HG03432 (cell line): ENCODE measurements around the gene TSHZ2.

Source experiments
- ATAC-seq: cut with Tn5 transposase; IDR thresholded peaks from one replicate; pipeline ENCODE4 v1.9.1; 2021; ENCODE audit warnings: mild to moderate bottlenecking, moderate library complexity; ENCODE audit not compliant: unreplicated experiment

TSHZ2 gene

DNA sequence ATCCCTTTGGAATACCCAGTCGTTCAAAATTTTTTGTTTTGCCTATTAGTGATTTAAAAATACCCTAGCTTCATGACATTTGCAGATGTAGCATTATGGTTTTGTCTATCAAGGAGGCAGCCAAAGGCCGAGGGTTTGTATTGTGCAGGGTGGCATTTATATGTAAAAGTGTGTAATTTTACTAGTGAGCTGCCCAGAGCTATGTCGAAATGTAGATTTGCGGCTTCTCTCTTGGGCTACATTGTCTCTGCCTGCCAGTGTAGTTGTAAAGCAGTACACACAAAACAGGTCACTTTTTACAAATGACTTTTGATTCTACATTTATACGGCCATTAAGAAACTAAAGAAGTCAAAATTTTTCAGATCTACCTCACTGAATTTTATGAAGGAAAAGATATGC lies 87.7 kb downstream of the TSHZ2 start:
- ATAC-seq, result no peak

DNA sequence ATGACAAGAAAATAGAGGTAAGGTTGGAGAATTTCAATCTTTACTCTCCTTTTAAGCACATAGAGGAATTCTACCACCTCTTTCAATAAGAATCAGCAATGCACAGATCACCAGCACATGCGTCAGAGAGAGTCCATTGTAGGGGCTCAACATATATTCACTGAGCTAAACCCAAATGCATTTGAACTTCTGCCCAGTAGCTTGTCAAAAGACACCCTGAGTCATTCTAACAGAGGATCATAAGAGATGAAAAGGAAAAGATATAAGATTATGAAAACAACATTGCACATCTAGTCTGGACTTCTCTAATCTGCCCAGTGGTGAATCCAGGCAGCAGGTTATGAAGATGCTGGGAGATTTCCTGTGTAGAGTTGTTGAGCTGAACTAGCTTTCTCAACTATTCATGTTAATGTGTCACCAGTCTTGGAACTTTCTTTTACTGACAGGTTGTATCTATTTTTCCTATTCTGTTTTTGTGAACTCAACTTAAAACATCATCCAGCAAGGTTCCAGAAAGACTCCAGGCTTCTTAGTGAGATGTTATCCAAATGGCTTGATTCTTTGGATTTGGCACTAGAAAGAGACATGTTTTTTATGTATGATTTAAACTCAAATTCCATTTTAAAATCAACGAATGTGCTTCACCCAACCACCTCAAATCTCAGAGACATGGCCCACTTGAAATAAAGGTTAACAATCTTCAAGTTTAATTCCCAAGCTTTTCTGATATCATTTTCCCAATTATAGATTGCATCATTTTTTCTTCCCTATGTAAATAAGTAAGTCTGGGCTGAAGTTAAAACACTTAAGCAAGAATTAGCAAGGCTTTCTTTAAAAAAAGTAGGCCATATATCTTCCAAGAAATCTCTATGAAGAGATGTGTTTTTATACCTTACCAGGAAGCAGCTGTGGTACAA lies 89.3 kb downstream of the TSHZ2 start:
- no peak for ATAC-seq

DNA sequence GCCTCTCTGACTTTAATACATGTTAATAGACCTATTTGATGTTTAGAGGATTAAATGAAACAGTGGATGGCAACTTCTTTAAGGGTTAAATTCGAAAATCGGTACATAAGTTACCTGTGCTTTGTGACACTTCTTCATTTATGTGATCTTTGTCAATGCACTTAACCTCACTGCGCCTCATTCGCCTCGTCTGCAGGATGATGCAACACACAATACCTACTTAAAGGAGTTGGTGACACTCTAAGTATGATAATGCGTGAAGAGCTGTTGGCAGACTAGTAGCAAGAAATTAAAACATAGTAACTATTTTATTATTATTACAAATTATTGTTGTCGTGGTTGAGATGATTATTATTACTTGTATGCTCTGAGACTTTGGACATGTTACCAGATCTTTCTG lies 92.8 kb downstream of the TSHZ2 start:
- no peak for ATAC-seq

DNA sequence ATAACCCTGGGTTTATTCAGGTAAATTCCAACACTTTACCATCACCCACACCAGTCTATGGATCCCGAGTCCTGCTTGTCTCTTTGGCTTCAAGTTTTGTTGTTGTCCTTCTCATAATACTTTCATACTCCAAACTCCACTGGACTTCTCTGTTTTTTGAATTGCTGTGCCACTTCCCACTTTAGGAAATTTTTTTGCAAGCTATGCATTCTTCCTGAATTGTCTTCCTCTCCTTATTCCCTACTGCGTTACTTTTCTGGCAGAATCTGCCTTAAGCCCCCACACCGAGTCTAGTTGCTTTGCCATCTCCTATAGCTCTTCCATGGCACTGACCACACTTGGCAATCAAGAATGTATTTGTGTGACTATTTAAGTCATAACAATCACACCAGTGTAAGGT lies 96.1 kb downstream of the TSHZ2 start:
- no peak for ATAC-seq

DNA sequence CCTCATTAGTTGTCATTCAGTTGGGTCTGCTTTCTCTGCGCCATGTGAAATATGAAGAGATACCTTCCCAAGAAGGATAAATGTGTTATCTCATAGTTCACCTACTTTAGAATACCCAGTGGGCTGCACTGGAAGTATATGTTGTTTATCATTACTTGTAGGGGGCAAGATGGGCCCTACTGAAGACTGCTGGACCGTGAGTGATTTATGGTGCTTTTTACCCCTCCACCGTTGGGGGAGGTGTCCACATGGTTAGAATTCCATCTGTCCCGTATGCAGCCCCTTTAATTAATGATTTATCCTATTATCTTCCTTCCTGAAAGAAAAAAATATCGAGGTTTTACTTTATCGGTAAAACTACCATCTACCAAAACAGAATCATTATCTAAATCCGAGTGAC lies 97.0 kb downstream of the TSHZ2 start:
- ATAC-seq, result no peak

DNA sequence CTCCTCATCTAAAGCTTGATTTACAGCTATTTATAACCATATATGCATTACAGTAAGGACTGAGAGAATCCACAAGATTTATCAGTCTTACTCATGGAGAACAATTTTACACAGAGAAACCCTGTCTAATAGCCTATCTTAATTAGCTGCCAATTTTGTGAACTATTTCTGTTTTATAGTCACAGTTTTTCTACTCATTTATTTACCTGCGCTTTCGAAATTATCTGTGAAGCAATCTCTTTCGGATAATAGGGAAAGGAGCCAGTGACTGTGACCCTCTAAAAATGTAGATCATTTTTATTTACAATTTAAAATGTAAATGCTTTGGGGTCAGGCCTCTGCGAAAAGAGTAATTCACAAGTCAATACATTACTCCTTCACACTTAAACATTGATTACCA lies 98.1 kb downstream of the TSHZ2 start:
- ATAC-seq, result no peak

DNA sequence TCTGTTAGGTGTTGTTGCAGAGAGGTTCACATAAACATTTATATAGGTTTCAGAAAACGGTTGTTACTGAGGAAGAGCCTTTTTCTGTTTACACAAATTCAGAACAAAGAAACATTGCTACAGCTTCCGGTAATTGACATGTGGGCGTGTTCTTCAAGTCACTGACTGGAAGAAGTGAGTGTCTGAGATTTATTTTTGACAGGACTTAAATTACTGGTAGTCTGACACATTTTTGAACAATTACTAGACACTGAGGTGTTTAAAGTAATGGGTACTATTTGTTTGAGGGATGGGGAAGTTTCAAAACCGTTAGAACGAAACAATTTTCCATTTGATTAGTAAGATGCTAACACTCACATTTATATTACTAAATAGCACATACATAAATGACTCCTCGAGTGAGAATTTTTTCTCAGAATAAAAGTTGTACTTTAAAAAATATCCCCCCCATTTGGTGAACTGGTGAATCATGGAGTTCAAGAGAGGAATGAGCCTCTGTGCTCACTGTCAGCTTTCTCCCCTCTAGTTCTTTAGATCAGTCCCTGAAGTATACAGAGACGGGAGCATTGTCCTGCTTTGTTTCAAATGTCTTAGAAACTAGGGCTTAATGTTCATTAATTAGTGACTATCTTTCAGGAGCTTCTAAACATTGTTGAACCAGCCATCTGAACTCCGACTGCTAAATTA lies 98.7 kb downstream of the TSHZ2 start:
- no peak for ATAC-seq

DNA sequence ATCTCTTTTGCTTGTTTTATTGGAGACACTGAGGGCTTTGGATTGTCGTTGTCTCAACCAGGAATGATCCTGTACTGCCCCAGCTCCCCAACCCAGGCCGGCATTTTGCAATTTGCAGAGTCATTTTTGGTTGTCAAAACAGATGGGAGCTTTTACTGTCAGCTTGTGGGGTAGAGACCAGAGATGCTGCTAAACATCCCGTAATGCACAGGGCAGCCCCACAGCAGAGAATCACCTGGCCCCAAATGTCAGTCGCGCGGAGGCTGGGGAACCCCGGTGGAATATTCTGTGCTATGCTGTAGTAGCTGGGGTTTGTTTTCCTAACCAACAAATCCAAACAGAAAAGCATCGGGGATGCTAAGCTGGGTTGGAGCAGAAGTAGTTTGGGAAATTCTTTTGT lies 99.7 kb downstream of the TSHZ2 start:
- no peak for ATAC-seq

DNA sequence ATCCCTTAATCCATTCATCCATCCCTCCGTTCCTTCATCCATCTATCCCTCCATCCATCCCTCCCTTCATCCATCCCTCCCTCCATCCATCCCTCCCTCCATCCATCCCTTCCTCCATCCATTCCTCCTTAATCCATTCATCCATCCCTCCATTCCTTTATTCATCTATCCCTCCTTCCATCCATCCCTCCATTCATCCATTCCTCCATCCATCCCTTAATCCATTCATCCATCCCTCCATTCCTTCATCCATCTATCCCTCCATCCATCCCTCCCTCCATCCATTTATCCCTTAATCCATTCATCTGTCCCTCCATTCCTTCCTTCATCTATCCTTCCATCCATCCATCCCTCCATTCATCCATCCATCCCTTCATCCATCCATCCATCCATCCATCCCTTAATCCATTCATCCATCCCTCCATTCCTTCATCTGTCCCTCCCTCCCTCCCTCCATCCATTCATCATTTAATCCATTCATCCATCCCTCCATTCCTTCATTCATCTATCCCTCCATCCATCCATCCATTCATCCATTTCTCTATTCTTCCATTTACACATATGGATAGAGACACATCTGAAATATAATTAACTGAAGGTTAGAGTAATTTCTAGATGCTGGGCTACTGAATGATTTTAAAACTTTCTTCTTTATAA lies 100.9 kb downstream of the TSHZ2 start:
- no peak for ATAC-seq

DNA sequence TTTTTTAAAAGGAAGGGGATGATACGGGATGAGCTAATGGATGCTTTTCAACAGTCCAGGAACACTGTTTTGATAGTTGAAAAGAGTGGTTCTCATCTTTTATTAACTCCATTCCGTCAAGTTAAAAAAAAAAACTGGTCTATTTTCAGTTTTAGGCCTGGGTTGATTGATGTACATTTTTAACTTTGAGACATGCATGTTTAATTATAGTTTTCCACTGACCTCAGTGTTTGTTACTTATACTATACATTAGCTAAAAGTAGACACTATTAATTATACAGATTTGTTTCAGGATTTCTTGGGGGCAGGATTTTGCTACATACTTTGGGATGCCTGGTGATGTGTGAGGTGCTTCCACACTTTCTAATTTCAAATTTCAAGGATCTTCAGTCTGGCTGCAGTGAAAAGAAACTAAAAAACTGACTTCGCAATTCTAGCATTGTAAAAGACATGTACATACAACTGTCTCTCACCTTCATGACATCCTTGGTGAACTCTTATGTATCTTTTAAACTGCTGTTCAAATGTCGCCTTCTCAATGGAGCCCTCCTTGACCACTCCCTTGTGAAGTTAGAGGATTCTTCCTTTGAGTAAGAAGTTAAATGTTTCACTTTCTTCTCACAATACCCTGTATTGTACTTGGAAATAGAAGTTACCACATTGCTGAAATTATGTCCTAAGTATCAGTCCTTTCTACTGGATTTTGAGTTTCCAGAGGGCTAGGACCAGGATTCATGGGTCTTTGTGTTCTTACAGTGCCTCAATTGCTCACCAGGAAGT lies 101.7 kb downstream of the TSHZ2 start:
- no peak for ATAC-seq

DNA sequence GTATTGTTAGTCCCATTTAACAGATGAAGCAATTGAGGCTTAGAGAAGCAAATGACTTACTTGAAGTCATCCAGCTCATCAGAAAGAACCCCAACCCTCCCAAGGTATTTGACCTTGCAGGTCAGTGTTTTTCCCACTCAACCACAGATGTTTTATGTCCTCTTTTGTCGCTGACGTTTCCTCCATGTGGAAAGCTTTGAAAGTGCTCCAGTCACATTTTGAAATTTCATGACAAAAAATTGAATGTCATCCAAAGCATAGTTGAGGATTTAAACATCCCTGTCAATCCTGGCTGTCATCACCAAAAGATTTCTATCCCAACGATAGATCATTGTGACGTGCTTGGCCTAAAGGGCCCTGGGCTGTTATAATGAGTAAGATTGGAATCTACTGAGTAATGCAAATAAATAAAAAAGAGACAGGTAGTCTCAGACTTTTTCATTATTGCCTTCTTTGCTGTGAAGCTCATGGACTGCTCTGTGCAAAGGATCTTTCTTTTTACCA lies 102.7 kb downstream of the TSHZ2 start:
- ATAC-seq, result no peak

DNA sequence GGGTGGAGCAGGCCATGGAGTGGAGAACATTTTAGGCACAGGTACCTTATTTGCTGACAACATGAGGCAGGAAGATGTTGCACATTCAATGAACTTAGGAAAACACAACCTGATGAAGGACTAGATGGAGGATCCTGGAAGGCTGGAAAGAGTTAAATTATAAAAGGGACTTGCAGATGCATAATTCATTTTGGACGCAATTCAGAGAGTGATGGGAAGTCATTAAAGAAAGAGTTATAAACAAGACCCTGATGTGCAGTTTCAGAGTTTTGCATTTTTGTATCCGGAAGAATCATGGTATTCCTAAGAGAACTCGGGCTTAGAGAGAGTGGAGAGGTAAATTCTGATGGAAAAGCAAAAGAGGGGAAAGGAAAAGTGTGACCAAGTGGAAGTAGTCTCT lies 104.5 kb downstream of the TSHZ2 start:
- ATAC-seq, result no peak

DNA sequence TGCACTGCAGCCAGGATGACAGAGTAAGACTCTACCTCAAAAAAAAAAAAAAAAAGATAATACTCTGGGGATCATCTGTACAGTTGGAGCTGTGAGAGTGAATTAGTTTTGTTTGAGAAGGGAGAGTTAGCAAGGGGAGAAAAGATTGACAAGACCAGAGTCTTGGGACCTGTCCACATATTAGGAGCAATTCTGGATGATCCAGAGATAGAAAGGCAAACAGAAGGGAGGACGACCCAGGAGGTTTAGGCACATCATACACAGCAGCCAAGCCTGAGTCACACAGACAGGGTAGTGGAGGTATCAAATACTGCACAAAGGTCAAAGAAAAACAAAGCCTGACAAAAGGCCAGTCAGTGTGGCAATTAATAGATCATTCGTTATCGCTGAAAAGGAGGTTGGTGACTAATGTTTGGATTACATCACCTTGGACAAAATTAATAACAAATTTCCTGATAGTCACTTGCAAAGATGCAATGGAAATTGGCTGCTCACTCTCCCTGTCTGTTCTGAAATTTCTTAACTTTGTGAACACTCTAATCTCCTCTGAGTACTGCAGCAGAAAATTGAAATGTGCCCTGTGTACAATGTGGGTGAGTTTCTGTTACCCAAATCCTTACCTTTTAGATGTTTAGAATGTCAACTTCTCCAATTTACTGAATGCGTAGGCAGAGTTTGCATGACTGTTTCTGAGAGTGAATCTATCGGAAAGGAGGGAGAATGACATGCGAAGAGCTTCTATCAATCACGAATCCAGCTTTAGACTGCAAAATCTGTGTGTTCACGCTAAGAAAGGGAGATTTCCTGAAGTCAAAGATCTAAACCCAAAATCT lies 105.4 kb downstream of the TSHZ2 start:
- no peak for ATAC-seq

DNA sequence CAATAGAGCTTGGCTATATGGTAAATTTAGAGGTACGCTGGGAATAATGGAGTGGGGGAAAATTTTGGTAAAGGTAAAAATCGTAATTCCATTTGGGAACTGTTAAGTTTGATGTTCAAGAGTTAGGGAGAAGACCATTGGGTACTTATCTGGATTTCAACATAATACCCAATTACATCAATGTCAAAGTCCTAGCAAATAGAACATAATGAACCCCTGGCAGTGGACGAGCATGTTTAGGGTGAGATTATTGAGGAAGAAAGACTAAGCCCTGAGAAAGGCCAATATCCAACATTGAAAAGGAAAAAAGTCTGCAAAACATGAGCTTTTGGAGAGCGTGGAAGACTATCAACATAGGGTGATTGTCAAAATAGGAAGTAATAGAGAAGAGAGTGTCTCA lies 106.6 kb downstream of the TSHZ2 start:
- ATAC-seq, result no peak

DNA sequence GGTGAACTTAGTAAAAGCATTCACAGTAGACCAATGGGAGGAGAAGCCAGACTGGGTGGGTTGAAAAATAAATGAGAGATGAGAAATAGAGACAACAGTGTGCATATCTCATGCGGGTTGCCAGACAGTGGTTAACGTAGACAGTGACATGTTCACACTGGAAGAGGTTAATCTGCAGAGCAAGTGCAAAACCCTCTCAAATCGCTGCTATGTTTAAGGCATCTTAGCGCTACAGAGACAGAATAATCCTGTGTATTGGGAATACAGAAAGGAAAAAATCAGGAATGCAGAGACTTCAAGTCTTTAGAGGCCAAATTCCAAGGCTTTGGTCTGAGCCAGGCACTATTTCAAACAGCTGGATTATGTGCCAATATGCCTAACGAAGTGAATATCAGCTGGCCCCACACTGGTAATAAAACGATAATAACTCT lies 107.1 kb downstream of the TSHZ2 start:
- no peak for ATAC-seq

DNA sequence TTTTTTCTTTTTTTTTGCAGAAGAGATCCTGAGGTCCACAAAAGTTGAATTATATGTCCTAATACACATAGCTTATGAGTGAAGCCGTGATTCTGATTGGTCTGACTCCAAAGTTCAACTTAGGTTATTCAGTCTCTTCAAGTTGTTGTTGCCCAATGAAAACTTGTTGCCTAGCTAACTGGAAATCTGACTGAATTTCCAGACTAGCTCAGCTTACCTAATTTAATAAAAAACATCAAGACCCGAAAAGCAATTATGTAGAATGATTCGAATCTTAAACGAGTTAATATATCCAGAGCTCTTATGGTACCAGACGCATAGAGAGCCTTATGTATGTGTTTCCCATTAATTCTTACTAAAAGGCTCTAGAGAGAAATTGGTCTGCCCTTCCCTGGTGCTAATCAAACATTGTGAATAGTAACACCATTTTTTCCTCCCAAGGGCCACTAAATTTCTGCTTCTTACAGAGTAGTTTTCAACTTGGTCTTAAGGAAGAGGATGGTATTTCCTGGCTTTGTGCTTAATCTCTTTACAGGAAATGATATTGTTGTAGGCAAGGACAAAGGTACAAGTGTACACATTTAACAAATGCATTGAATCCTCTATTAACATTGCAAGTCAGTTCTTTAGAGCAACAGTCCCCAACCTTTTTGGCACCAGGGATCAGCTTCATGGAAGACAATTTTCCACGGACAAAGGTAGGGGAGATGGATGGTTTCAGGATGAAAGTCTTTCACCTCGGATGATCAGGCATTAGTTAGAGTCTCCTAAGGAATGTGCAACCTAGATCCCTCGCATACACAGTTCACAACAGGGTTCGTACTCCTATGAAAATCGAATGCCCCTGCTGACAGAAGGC lies 107.9 kb downstream of the TSHZ2 start:
- no peak for ATAC-seq

DNA sequence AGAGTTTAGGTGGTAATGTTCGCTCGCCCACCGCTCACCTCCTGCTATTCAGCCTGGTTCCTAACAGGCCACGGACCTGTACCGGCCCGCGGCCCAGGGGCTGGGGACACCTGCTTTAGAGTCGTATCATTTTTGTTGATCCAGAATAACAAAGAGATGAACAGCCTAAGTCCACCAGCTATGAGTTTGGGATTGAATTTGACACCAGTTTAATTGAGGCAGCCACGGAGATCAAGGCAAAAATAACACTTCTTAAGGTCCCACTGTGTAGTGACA lies 108.5 kb downstream of the TSHZ2 start:
- ATAC-seq, result no peak

DNA sequence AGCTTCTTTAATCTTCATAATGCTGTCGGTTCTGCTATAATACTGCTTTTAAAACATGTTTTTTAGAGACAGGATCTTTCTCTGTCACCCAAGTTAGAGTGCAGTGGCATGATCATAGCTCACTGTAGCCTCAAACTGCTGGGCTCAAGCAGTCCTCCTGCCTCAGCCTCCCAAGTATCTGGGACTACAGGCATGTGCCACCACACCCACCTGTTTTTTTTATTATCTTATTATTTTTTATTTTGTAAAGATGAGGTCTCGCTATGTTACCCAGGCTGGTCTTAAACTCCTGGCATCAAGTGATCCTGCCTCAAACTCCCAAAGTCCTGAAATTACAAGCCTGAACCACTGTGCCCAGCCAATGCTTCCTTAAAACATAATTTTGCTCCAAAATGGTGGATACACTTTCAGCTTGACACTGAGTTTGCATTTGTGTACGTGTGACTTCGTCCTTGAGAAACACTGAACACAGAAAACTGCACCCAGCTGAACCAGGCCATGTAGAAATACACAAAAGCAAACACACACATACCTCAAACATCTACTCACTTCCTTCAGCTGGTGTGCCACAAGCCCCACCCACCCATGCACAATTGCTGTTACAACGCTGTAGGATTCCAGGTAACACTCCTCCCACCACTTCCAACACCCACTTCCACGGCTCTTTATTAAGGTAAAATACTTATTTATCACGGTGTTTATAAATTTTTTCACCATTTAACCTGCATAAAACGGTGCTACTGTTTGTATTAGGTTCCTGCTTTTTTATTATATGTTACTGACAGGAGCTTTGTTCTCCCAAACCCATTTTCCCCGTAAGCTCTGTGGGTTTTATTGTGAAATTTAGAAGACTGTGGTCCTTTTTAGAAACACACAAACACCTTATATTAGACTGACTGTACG lies 109.1 kb downstream of the TSHZ2 start:
- ATAC-seq, result no peak
